ENCODE measurements around the gene TFDP1. TPM values are rescaled to one million over a fixed set of nuclear protein-coding genes. Genes with fewer than 3 reads are reported as not detected.

The TFDP1 gene
- total RNA-seq, 1 donor from 2014 or later: 69.5 TPM

DNA sequence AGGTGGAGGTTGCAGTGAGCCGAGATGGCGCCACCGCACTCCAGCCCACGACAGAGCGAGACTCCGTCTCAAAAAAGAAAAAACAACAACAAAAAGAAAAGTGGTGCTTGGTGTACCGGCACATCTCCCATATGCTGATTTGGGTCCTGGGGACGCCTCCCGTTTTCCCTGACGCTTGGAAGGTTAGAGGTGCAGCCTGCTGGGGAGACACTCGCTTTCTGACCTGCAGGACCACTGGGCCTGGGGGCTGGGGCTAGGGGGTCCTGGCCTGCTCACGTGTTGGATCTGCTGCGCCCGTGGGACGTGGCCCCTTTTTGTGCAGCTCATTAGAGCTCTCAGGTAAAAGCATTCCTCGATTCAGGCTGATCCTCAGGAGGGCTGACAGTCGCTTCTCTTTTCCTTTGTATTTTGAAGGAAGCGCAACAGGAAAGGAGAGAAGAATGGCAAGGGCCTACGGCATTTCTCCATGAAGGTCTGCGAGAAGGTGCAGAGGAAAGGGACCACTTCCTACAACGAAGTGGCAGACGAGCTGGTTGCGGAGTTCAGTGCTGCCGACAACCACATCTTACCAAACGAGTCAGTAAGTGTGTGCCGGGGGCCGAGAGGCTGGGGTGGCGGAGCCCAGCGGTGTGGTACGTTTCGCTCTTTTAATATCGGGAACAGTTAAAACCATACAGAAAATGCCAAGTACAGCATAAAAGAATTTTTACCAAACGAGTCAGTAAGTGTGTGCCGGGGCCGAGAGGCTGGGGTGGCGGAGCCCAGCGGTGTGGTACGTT, 48.3 kb downstream of the TFDP1 start:
- no peak for DNase-seq (ENCODE audit: low read depth, low spot score)

DNA sequence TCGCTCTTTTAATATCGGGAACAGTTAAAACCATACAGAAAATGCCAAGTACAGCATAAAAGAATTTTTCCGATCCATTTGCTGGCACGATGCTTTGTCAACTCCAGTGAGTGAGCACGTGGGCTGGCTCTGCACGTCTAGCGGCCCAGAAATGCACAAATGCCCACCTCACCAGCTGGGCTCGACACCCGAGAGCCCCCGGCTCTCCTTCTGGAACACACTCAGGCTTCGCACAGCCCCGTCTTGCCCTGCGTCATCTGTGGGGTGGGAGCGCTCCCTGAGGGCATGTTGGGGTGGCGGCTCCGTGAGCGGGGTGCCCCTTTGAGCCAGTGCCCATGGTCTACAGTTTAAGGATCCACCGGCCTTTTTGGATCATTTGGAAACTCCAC, 48.9 kb downstream of the TFDP1 start:
- DNase-seq (ENCODE audit: low read depth, low spot score): no peak

DNA sequence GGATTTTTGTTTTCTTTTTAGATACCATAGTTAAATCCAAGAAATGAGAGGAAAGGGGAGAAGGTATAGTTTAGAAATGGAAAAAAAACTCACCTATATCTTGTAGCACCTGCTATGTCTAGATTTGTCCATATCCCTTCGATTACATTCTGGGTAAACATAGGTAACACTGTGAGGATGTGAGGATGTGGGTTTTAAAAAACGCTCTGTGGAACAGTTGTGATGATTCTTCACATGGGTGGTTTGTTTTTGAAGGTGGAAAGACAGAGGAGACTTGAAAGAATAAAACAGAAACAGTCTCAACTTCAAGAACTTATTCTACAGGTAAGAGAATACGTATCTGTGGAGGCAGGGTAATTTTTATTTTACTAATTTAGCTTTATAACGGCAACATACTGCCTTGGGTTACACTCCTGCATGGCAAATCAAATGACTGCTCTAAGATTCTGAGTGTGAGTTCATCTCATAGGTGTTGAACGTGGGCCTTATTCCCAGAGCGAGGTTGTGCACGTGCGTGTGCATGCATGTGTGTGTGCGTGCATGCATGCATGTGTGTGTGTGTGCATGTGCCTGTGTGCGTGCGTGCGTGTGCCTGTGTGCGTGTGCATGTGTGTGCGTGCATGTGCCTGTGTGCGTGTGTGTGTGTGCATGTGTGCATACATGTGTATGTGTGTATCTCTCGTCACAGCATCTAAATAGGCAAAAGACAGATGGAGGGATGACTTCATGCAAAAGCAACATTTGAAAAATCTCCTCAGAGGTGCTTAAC, 49.9 kb downstream of the TFDP1 start:
- no peak for DNase-seq (ENCODE audit: low read depth, low spot score)

DNA sequence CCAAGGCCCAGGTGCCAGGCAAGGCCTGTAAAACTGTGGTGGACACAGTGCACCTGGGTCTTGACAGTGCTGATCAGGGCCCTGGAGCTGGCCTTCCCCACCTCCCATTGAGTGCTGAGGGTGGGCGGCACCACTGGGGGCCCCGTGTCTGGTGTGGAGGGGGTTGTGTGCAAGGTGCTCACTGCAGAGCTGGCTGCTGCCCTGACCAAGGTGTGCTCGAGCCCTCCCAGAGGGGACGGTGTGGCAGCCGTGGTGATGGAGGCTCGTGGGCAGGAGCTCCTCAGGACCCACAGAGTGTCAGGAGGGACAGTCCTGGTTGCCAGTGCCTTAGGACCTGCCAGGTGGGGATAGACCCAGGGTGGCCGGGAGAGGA, 50.5 kb downstream of the TFDP1 start:
- DNase-seq (ENCODE audit: low read depth, low spot score): no peak

DNA sequence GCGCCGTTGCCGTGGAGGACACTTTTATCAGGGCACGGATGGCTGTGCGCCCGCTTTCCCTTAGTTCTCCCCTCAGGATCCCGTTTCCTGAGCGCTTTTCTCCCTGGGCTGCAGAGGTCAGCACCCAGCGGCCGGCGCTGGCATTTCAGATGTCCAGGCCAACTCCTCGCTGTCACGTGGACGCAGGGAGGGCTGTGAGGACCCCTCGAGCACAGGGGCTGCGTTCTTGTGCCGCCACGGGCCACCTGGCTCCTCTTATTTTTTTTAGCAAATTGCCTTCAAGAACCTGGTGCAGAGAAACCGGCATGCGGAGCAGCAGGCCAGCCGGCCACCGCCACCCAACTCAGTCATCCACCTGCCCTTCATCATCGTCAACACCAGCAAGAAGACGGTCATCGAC, 51.2 kb downstream of the TFDP1 start:
- no peak for DNase-seq (ENCODE audit: low read depth, low spot score)

DNA sequence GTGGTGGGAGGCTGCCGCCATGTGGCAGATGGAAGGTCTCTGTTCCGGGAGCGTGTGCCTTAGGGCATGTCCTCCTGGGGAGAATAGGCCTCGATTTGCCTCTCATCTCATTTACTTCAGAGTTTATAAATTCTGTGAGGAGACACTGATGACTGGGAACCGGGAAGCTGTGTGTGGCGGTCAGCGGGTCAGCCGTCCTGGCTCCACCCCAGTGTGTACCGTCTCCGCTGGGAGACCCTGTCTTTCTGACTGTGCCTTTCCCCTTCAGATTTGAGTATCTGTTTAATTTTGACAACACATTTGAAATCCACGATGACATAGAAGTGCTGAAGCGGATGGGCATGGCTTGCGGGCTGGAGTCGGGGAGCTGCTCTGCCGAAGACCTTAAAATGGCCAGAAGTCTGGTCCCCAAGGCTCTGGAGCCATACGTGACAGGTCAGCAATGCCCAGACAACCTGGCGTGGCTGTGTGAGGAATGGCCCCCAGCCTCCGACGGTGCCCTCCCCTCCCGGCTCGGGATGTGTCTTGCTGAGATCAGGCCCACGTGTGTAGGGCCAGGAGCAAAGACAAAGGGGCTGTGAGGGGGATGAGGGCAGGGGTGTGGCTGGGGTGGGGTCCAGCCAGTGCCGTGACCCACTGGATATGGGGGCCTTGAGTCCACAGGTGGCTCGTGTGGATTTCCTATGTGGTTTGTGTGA, 51.9 kb downstream of the TFDP1 start:
- no peak for DNase-seq (ENCODE audit: low read depth, low spot score)

DNA sequence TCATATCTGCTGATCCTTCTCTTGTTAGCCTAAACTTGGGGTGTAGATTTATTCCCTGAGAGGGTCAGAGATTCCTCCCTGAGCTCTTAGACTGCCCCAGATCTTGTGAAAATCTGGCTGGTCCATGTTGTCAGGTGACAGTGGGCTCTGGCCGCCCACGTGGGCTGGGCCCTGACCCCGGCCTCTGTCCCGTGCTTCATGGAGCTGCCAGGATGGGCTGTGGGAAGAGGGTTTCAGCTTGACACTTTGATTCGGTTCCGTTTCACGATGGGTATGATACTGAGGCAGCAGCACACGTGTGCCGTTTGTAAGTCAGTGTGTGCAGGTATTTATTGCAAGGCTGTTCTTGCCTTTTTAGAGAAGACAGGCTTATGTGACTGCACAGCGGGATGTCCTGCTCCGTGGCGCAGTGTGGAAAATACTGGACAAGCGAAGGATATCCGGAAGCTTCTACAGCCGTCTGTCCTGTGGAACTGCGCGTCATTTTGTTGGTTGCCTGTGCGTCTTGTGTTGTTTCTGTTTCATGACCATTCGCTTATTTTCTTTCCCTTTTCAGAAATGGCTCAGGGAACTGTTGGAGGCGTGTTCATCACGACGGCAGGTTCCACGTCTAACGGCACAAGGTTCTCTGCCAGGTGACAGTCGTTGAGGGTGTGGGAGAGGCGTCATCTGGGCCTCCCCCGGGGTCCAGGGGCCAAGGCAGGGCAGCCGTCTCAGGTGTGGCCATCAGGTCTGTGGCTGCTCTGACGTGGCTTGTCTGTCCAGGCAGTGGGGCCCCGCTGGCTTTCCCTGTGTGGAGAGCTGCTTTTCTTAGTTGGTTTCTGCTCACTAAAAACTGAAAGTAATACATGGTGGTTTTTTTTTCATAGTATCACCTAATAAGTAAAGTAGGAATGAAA, 53.0 kb downstream of the TFDP1 start:
- no peak for DNase-seq (ENCODE audit: low read depth, low spot score)

DNA sequence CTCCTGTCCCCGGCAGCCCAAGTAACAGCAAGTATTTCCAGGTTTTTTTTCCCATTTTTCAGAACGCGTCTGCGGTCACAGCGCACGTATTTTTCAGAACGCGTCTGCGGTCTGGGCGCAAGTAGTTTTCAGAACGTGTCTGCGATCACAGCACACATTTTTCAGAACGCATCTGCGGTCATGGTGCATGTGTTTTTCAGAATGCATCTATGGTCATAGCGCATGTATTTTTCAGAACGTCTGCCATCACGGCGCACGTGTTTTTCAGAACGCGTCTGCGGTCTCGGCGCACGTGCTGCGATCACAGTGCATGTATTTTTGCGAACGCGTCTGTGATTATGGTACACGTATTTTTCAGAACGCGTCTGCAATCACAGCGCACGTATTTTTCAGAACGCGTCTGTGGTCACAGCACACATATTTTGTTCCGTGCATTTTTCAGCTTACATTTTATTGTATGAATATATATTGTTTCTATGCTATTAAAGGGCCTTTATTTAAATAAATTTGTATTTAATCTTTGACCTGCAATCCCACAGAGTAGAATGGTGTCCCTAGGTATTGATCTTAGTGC, 53.7 kb downstream of the TFDP1 start:
- DNase-seq (ENCODE audit: low read depth, low spot score): no peak

DNA sequence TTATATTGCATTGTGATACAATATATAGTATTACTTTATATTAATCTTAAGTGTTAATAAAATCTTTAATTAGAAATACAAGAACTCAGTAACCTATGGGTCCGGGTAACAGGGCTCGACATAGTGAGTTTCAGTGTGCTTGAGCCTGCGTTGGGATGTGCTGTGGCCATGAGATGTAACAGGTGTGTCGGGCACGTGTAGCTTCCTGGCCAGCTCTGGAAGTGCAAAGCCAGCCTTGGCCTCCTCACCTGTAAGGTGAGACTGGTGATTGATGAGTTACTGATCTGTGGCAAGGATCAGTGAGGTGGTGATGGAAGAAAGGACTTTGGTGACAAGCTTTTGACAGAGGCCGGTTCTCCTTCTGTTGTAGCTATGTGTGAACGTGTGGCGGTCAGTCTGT, 54.3 kb downstream of the TFDP1 start:
- no peak for DNase-seq (ENCODE audit: low read depth, low spot score)

DNA sequence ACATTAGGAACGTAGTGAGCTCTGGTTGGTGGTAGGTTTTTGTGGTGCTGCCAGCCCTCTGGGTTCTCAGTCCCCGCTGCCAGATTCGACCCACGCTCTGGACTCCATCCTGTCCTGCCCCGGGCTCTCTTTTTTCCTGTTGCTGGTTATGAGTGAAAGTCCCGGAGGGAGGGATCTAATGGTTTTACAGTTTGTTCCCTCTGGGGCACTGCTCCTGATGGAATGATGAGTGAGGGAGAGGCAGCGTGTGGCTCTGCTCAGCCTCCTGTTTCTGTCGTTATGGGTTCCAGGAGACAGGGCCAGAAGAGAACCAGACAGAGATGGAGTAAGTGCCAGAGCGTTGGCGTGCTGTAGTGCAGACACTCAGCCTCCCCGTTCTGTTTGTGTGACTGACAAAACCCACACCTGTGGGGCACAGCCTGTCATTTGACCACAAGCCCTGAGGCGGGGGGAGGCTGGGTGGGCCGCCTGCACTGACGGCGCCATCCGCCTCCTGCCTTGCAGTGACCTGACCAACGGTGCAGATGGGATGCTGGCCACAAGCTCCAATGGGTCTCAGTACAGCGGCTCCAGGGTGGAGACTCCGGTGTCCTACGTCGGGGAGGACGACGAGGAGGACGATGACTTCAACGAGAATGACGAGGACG, 55.2 kb downstream of the TFDP1 start:
- no peak for DNase-seq (ENCODE audit: low read depth, low spot score)

DNA sequence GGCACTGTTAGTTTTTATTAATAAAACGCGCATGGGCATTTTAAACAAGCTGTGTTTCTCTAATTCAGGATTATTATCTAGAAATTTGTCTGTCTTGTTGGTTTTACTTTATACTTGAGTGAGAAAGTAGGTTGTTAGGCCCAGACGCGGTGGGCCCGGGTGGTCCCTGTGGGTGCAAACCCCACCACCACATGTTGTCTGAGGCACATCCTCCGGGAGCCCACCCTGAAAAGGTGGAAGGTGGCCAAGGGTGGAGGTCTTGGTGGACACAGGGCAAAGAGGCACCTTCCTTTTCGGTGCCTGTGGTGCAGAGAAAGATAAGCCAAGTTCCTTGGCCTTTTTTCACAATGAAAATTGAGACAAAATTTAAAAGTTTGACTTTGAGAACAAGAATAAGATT, 56.9 kb downstream of the TFDP1 start:
- DNase-seq (ENCODE audit: low read depth, low spot score): no peak

DNA sequence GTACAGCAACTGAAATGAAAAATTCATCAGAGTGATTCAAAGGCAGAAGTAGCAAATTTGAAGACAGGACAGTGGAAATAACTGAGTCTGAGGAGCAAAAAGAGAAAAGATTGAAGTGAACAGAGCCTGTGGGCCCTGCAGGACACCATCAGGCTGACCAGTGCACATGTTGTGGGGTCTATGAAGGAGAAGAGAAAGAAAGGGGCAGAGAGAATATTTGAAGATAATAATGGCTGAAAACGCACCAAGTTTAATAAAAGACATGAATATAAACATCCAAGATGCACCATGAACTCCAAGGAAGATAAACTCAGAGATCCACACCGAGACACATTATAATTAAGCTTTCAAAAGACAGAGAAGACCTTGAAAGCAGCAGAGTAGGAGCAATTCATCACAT, 58.0 kb downstream of the TFDP1 start:
- DNase-seq (ENCODE audit: low read depth, low spot score): no peak

DNA sequence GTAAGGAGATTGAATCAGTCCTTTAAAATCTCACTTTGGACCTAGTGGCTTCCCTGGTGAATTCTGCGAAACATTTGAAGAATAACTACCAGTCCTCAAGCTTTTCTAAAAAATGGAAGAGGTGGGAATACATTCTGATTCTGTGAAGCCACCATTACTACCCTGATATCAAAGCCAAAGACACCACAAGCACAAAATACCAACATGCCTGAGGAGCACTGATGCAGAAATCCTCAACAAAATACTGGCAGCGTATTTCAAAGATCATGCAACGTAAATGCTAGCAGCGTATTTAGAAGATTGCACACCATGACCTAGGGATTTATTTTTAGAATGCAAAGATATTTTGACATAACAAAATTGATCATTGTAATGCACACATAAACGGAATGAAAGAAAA, 59.0 kb downstream of the TFDP1 start:
- DNase-seq (ENCODE audit: low read depth, low spot score): no peak

DNA sequence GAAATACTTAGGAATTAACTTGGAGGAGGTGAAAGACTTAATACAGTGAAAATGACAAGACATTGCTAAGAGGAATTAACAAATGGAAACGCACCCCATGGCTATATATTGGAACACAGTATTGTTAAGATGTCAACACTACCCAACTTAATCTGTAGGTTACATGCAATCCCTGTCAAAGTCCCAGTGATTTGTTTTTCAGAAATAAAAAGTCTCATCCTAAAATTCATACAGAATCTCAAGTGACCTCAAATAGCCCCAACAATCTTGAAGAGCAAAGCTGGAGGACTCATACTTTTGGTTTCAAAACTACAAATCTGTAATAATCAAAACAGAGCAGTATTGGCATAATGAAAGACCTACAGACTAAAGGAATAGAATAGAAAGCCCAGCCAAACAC, 60.2 kb downstream of the TFDP1 start:
- DNase-seq (ENCODE audit: low read depth, low spot score): no peak

DNA sequence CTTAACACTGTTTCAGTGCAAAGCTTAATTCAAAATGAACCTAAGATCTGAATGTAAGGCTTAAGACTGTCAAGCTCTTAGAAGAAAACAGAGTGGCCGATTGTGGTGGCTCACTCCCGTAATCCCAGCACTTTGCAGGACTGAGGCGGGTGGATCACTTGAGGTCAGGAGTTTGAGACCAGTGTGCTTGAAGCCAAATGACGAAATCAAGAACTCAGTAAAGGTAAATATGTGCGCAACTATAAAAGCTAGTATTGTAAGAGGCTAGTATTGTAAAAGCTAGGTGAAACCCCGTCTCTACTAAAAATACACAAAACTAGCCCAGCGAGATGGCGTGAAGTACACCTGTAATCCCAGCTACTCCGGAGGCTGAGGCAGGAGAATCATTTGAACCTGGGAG, 60.8 kb downstream of the TFDP1 start:
- no peak for DNase-seq (ENCODE audit: low read depth, low spot score)

DNA sequence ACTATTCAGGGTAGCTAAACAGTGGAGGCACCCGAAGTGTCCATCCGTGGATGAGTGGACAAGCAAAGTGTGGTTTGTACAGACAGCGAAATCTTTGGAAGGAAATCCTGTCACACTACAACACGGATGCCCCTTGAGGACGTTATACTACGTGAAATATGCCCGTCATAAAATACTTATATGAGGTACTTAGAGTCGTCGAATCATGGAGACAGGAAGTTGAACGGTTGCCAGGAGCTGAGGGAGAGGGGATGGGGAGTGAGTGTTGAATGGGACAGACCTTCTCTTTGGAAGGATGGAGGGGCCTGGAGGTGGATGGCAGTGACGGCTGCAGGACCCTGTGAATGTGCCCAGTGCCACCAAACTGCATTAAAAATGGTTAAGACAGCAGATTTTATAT, 61.8 kb downstream of the TFDP1 start:
- no peak for DNase-seq (ENCODE audit: low read depth, low spot score)

DNA sequence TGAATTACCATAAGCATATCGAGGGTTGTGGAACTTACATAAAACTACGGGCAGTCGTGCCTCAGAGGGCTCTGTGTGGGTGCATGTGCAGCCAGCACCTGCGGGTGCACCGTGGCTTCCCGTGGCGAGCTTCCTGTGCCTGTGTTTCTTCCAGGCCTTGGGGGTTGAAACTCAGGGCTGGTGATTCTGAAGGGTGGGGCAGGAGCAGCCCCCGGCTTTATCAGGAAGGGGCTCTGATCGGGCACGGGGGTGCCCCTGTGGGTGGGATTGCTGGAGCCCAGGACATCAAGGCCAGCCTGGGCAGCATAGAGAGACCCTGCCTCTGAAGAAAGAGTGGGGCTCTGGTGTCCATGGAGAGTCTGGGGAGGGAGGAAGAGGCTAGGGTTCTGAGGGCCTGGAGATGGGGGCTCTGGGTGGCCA, 62.4 kb downstream of the TFDP1 start:
- no peak for DNase-seq (ENCODE audit: low read depth, low spot score)

DNA sequence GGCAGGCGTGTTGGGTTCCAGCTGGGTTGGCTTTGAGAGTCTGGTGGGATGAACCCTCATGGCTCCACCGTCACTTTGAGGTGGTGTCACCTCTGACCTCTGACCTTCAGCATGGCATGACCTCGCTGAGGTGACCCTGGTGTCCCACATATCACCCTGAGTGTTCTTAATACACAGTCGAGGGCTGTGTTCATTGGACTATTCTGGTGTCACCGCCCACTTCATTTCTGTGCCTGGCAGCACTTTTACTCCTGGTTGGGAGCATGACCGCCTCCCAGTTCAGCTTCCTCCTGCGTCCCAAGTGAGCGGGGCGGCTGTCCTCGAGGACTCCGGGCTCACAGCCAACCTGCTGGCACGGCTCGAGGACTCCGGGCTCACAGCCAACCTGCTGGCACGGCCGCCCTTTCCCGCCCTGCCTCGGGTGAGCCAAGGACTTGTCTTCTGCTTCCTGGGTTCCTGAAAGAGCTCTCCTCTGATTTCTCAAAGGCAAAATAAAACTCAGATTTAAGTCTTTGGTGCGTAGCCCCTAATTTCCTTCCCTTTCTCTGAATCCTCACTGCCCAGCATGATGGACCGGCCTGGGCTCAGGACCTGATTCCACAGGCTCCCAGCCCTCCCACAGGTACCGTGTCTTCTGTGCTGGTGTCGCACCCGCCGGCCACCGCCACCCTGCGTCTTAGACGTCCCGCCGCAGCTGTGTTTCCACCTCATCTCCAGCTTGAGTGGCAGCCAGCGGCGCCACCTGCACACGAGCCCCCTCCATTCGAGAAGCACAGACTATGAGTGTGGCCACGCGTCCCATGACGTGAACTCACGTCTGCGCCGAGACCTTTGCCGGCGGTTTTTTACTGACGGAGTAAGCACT, 63.0 kb downstream of the TFDP1 start:
- DNase-seq (ENCODE audit: low read depth, low spot score): no peak

DNA sequence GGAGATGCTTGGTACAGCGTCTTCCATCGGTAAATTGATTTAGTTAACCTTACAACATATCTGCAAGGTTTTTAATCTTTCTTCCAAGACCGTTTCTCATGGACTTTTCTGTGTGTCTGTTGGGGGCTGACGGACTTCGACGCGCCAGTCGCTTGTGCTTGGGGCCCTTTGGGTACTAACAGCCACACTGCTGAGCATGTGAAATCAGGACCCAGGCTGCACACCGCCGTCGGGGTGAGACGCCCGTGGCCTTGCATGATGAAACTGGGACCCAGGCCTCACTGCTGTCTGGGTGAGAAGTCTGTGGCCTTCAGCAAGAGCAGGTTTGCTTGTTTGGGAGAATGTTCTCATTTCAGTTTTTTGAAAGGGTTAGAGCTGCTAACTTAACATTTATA, 63.7 kb downstream of the TFDP1 start:
- DNase-seq (ENCODE audit: low read depth, low spot score): no peak

DNA sequence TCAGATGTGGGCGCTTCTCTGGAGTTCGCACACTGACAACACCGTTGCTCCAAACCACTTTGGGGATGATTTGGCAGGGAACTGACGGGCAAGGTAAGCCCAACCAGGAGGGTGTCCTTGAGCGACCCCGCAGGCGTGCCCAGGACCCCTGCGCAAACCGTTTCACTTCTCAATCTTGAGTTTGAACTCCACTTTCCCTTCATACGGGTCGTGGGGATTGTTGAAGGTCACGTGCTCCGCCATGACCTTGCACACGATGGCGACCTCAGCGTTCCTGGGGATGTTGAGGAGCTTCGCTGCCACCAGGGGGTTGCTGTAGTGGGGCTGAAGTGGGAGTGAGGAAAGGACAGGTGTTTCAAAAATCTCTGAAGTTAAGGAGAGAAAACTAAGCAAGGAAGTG, 64.7 kb downstream of the TFDP1 start:
- no peak for DNase-seq (ENCODE audit: low read depth, low spot score)
